K562 (cell line): ENCODE results near the gene CARMIL3. TPM values are rescaled to one million over a fixed set of nuclear protein-coding genes. Genes with fewer than 3 reads are reported as not detected.
"Not testable (repeated sequence)": the region's sequence is repeated elsewhere in the genome, so short reads cannot be mapped to it uniquely, and the experiment has no call there.

Experiments
- ATAC-seq: fragments of 200-7000 bp; cut with Tn5 transposase; 3 replicates; pipeline ENCODE4 v1.9.1; 2020; ENCODE audit warnings: moderate library complexity
- BruUV-seq: library from RNA; stranded (reverse); fragments of 400-500 nt; replicated peaks from 2 replicates; lab custom pipeline; 2021; lab: Mats Ljungman, UMichigan
- CTCF ChIA-PET: fragments of 300-600 bp; formaldehyde crosslinking; extraction: SDS; loops from one replicate; lab custom pipeline; 2021; ENCODE audit warnings: low intra/inter-chr PET ratio; lab: Yijun Ruan, JAX
- POLR2A ChIA-PET: fragments of 300-600, 350-650 bp; sonication (Branson Sonifier 250); formaldehyde crosslinking; extraction: SDS; loops from one replicate; lab custom pipeline; 2021; ENCODE audit warnings: antibody characterized with exemption, inconsistent platforms; lab: Yijun Ruan, JAX
- DNase-seq, 4 experiments: peaks; one replicate each; pipeline versions ENCODE4 v3.0.0 to v3.0.0-alpha.2; 2011 to 2018; ENCODE audit warnings: low spot score in 3 of 4, mixed read lengths in 3 of 4; ENCODE audit errors: extremely low read depth in 1 of 4
- FAIRE-seq: peaks from 2 replicates; lab custom pipeline; 2011; peaks lifted over from hg19 to GRCh38; lab: Jason Lieb, UNC
- H2AFZ ChIP-seq: 2 replicates; pipeline ENCODE4 v1.6.0; 2011; ENCODE audit warnings: low read depth, low read length, control low read depth, inconsistent platforms
- H3K27ac ChIP-seq: fragments of 200-600 bp; 3 replicates; pipeline ENCODE4 v1.8.0; 2011; ENCODE audit warnings: low read depth, mild to moderate bottlenecking, control low read depth, inconsistent platforms, low read length, moderate library complexity, mixed read lengths; ENCODE audit errors: extremely low read depth
- H3K27me3 ChIP-seq, 2 experiments: fragments of 300-600 bp in 1 of 2; 2 replicates in 1 of 2; 3 replicates in 1 of 2; pipeline versions ENCODE4 v1.6.0 to v1.8.0; 2011; ENCODE audit warnings: inconsistent platforms in 2 of 2, low read length in 2 of 2, mild to moderate bottlenecking in 1 of 2, mixed read lengths in 1 of 2, moderate library complexity in 1 of 2; ENCODE audit not compliant: control insufficient read depth in 2 of 2, insufficient read depth in 2 of 2
- H3K36me3 ChIP-seq: fragments of 300-600 bp; 3 replicates; pipeline ENCODE4 v1.8.0; 2011; ENCODE audit warnings: mild to moderate bottlenecking, low read length, inconsistent platforms; ENCODE audit not compliant: control insufficient read depth, insufficient read depth
- H3K4me1 ChIP-seq, 2 experiments: fragments of 200-600 bp in 1 of 2; replicated peaks in 1 of 2; 2 replicates in 1 of 2; 3 replicates in 1 of 2; pipeline versions ENCODE4 v1.5.1 to v1.8.0; 2011; ENCODE audit warnings: inconsistent platforms in 2 of 2, low read length in 2 of 2, mild to moderate bottlenecking in 1 of 2, mixed read lengths in 1 of 2, moderate library complexity in 1 of 2; ENCODE audit not compliant: control insufficient read depth in 2 of 2, insufficient read depth in 2 of 2
- H3K4me2 ChIP-seq: 2 replicates; pipeline ENCODE4 v1.6.1; 2011; ENCODE audit warnings: low read length, control low read depth, inconsistent platforms, mixed read lengths; ENCODE audit not compliant: insufficient read depth
- H3K4me3 ChIP-seq: fragments of 200-600 bp; sonication (generic), shearing (Covaris generic); 2 replicates; pipeline ENCODE4 v1.5.1; 2016; ENCODE audit warnings: control low read depth, inconsistent platforms
- H3K79me2 ChIP-seq: fragments of 200-600 bp; 3 replicates; pipeline ENCODE4 v1.8.0; 2011; ENCODE audit warnings: low read length, inconsistent platforms; ENCODE audit not compliant: control insufficient read depth, insufficient read depth
- H3K9ac ChIP-seq, 2 experiments: 2 replicates each; pipeline versions ENCODE4 v1.6.0 to v1.6.1; 2011; ENCODE audit warnings: low read depth in 2 of 2, low read length in 2 of 2, control low read depth in 1 of 2, inconsistent platforms in 1 of 2, mild to moderate bottlenecking in 1 of 2, mixed read lengths in 1 of 2; ENCODE audit not compliant: insufficient read depth in 1 of 2
- H3K9me1 ChIP-seq: one replicate; pipeline ENCODE4 v1.6.0; 2011; ENCODE audit warnings: inconsistent platforms, mild to moderate bottlenecking, low read length, moderate library complexity; ENCODE audit not compliant: control insufficient read depth, insufficient read depth
- H3K9me3 ChIP-seq: replicated peaks from 2 replicates; pipeline ENCODE4 v1.5.1; 2011; ENCODE audit warnings: low read depth, low read length, inconsistent platforms; ENCODE audit not compliant: control insufficient read depth, insufficient read depth
- H4K20me1 ChIP-seq: replicated peaks from 2 replicates; pipeline ENCODE4 v1.6.1; 2011; ENCODE audit warnings: low read length, inconsistent platforms, mixed read lengths; ENCODE audit not compliant: control insufficient read depth, insufficient read depth
- PHF8 ChIP-seq: fragments of 200-600 bp; sonication (generic); IDR thresholded peaks from 2 replicates; pipeline ENCODE4 v1.6.1; 2012; ENCODE audit warnings: mixed run types, mild to moderate bottlenecking, inconsistent platforms, low read length, moderate library complexity, borderline replicate concordance
- POLR2G ChIP-seq: fragments of 200-400 bp; formaldehyde crosslinking; IDR thresholded peaks from 2 replicates; pipeline ENCODE4 v1.6.1; 2017; ENCODE audit warnings: low read depth, mild to moderate bottlenecking, antibody characterized with exemption, low read length, moderate library complexity
- RBFOX2 ChIP-seq: fragments of 200-400 bp; formaldehyde crosslinking; IDR thresholded peaks from 2 replicates; pipeline ENCODE4 v1.6.1; 2017; ENCODE audit warnings: low read depth, mild to moderate bottlenecking, low read length, moderate library complexity
- WGBS: fragments of 100-300 bp; shearing (Covaris generic); methylation state at CpG from one replicate; pipeline ENCODE4 v1.1.6; 2016; ENCODE audit warnings: low coverage, mixed read lengths; ENCODE audit not compliant: insufficient coverage; ENCODE audit errors: missing lambda C conversion rate; 5-methylcytosine and 5-hydroxymethylcytosine counted together
- in situ Hi-C: fragments of 300-500 bp; cut with MboI; formaldehyde crosslinking; loops from 4 replicates; pipeline ENCODE4 v1.15.0; 2018; ENCODE audit warnings: inconsistent platforms, mixed read lengths
- intact Hi-C: fragments of 100-400 bp; cut with micrococcal nuclease; formaldehyde crosslinking; loops from 2 replicates; pipeline ENCODE4 v1.14.2; 2022
- polyA plus RNA-seq, 8 experiments: library from polyadenylated mRNA; depleted of rRNA in 4 of 8; stranded (reverse) in 5 of 8; unstranded in 3 of 8; fragments of >200 nt; fragmentation: Nextera tagmentation in 2 of 8; fragmentation: Illumina TruSeq in 1 of 8; extraction: Ambion mirVana in 2 of 8; extraction: Trizol in 1 of 8; gene quantifications; 2 replicates each; pipeline versions ENCODE4 v1.2.1 to v1.2.3, GENCODE V29; 2011 to 2014; ENCODE audit warnings: inconsistent platforms in 1 of 8, missing spikeins in 1 of 8
- total RNA-seq, 7 experiments: library from RNA; depleted of rRNA in 6 of 7; stranded (reverse); fragments of >200 nt in 6 of 7; fragmentation: Illumina TruSeq in 2 of 7; extraction: Trizol in 2 of 7; gene quantifications; 2 replicates each; pipeline versions ENCODE4 v1.2.1 to v1.2.3, GENCODE V29; 2011 to 2021; ENCODE audit warnings: low replicate concordance in 1 of 7

CARMIL3 gene
- total and polyA plus RNA-seq, 9 of the 15 experiments (the other 6 are each of a cell fraction or from before 2014, with no cell fraction given), result 0.01 to 0.11 (median 0.05) TPM; not detected in 5

- Histone ChIP-seq H3K9ac (peak overlapping the region in 1 of 2 experiments; percentile 68; a peak in 1 of 4 replicates), H2AFZ (peak overlapping the region; percentile 72; the same call in 1 of the 2 replicates), H3K4me3 (peak overlapping the region; percentile 22)
- H3K79me2 ChIP-seq, H3K36me3 ChIP-seq, BruUV-seq, H3K27ac ChIP-seq, H3K9me3 ChIP-seq, H3K4me1 ChIP-seq, H3K4me2 ChIP-seq, H4K20me1 ChIP-seq, H3K27me3 ChIP-seq, intact Hi-C loops, H3K9me1 ChIP-seq, POLR2A ChIA-PET, in situ Hi-C loops: not testable (repeated sequence)
- TF ChIP-seq RBFOX2 (peak; percentile 50; the same call in 1 of the 2 replicates), POLR2G (peak; percentile 61), PHF8 (peak; percentile 20; the same call in 1 of the 2 replicates)
- WGBS, result 0% methylated on average over 3 of the region's 62 CpGs
- CTCF ChIA-PET, result interaction anchor here (0.5 kb wide), 1 partner anchor 51 kb away, joined by 3 read pairs; no protein-coding TSS in a partner anchor
- DNase-seq (peak in 1 of 4 experiments; percentile 54), FAIRE-seq (peak; percentile 54), ATAC-seq (peak; percentile 97)
Measured at GRCh38 chr14:24006817-24007652, 44.8 kb upstream of the CARMIL3 start.
